ENCODE measurements around the gene COL18A1.
"Not testable (repeated sequence)": the region's sequence is repeated elsewhere in the genome, so short reads cannot be mapped to it uniquely, and the experiment has no call there.

Gene COL18A1

GRCh38 chr21:45496968-45497845, 92.2 kb downstream of the COL18A1 start:
- no peak for DNase-seq

GRCh38 chr21:45497846-45498645, 93.1 kb downstream of the COL18A1 start:
- DNase-seq = no peak

GRCh38 chr21:45498646-45499000, 93.7 kb downstream of the COL18A1 start:
- no peak for DNase-seq

GRCh38 chr21:45499201-45499750, 94.3 kb downstream of the COL18A1 start:
- no peak for DNase-seq

- DNase-seq = no peak
Measured at GRCh38 chr21:45499970-45500577, 95.1 kb downstream of the COL18A1 start.

GRCh38 chr21:45501081-45502005, 96.4 kb downstream of the COL18A1 start:
- not testable (repeated sequence) for DNase-seq

GRCh38 chr21:45502006-45502345, 97.0 kb downstream of the COL18A1 start:
- DNase-seq = no peak

GRCh38 chr21:45502600-45502999, 97.6 kb downstream of the COL18A1 start:
- no peak for DNase-seq

- not testable (repeated sequence) for DNase-seq
Measured at GRCh38 chr21:45503226-45503625, 98.3 kb downstream of the COL18A1 start.

- no peak for DNase-seq
Measured at GRCh38 chr21:45504021-45504515, 99.1 kb downstream of the COL18A1 start.

GRCh38 chr21:45504516-45505415, 99.8 kb downstream of the COL18A1 start:
- DNase-seq = no peak

GRCh38 chr21:45505416-45506021, 100.6 kb downstream of the COL18A1 start:
- DNase-seq = no peak

- DNase-seq = no peak
Measured at GRCh38 chr21:45506241-45506817, 101.4 kb downstream of the COL18A1 start.

- no peak for DNase-seq
Measured at GRCh38 chr21:45506836-45507522, 102.0 kb downstream of the COL18A1 start.

GRCh38 chr21:45507523-45507875, 102.5 kb downstream of the COL18A1 start:
- no peak for DNase-seq

- DNase-seq = no peak
Measured at GRCh38 chr21:45507888-45508508, 103.0 kb downstream of the COL18A1 start.

GRCh38 chr21:45508607-45509565, 103.9 kb downstream of the COL18A1 start:
- DNase-seq = no peak
